RPMI7951 (cell line): ENCODE results near the gene TSPEAR. TPM values are rescaled to one million over a fixed set of nuclear protein-coding genes. Genes with fewer than 3 reads are reported as not detected.
"Not testable (repeated sequence)": the region's sequence is repeated elsewhere in the genome, so short reads cannot be mapped to it uniquely, and the experiment has no call there.

Source experiments
- DNase-seq: peaks from one replicate; pipeline ENCODE4 v3.0.0-alpha.2; 2012; ENCODE audit warnings: low read depth
- total RNA-seq: library from RNA; depleted of rRNA; stranded (reverse); fragments of >200 nt; shearing (Covaris generic); gene quantifications from 2 replicates; pipeline ENCODE4 v1.2.3, GENCODE V29; 2014

TSPEAR gene
- total RNA-seq, 1 experiment from 2014 or later = not detected

DNA sequence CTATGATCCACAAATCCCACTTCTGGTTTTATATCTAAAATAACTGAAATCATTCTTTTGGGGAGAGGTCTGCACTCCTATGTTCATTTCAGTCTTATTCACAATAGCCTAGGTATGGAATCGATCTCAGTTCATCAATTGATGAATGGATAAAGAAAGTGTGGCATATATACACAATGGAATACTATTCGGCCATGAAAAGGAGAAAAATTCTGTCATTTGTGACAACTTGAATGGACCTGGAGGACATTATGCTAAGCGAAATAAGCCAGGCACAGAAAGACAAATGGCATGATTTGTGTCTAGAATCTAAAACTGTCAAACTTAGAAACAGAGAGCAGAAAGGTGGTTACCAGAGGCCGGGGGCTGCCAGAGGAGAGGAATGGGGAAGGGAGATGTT is 104.9 kb downstream of the TSPEAR start:
- DNase-seq = no peak

- DNase-seq = no peak
Measured at GRCh38 chr21:44603911-44604310, 107.5 kb downstream of the TSPEAR start.

- no peak for DNase-seq
Measured at GRCh38 chr21:44603109-44603875, 108.1 kb downstream of the TSPEAR start.

DNA sequence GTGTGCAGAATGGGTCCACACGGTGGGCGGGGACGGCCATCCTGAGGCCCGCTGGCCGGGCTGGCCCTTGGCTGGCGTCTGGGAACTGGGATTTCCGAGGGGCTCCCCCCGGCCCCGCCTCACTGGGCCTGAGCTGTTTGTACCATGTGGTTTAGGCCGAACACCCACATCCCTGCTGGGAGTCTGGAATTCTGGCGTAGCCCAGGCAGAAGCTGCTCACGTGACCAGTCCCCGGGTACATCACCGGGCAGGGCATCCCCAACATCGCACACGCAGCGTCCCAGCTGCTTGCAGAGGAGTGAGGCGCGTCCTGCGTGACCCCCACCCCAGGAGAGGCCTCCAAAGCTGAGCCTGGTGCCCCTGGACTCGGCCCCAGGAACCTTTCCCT is 108.9 kb downstream of the TSPEAR start:
- no peak for DNase-seq

- DNase-seq = no peak
Measured at GRCh38 chr21:44601596-44602462, 109.5 kb downstream of the TSPEAR start.

GRCh38 chr21:44601091-44601490 is 110.3 kb downstream of the TSPEAR start:
- DNase-seq = not testable (repeated sequence)

DNA sequence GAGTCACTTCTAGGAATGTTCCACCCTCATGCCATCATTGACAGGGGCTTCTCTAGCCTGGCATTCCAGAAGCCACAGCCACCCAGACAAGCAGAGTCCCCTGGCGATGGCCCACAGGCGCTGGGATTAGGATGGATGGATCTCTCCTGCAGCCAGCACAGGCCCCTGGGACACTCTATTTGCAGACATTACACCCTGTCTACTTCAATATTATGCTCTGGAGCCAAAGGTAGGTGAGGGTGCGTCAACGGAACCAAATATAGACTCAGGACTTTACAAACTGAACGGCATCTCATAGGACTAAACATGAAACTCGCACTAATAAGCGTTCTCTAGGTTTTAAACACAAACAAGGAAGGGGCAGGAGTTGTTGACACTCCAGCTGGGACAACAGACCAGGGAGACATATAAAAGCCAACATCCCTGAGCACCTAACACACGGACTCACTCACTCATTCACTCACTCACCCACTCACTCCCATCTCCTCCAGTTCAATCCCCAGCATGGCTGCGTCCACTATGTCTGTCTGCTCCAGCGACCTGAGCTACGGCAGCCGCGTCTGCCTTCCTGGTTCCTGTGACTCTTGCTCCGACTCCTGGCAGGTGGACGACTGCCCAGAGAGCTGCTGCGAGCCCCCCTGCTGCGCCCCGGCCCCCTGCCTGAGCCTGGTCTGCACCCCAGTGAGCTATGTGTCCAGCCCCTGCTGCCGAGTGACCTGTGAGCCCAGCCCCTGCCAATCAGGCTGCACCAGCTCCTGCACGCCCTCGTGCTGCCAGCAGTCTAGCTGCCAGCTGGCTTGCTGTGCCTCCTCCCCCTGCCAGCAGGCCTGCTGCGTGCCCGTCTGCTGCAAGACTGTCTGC is 111.0 kb downstream of the TSPEAR start, which contains the start of gene KRTAP10-7:
TSS of gene KRTAP10-7 (plus strand) at position 480 of the 861 bp plus-strand sequence. CDS start at position 505, 25 bp downstream.
- DNase-seq = not testable (repeated sequence)

GRCh38 chr21:44599264-44600029 is 111.9 kb downstream of the TSPEAR start:
- DNase-seq = no peak

DNA sequence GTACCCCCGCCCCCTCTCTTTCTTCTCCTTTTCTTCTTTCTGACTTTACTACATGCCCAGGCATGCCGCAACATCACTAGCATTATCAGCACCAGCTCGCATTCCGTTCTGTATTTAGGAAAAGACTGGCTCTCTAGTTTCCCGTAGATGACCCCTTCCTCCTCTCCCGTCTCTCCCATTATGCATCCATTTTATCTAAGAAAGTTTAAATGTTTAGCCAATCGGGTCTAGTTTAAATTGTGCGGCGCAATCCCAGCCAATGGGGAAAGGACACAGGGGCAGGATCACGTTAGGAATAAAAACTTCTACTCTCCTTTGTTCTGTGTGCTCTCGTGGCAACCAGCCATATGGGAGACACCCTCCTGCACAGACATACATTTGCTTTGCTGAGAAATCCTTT is 113.3 kb downstream of the TSPEAR start:
- no peak for DNase-seq

DNA sequence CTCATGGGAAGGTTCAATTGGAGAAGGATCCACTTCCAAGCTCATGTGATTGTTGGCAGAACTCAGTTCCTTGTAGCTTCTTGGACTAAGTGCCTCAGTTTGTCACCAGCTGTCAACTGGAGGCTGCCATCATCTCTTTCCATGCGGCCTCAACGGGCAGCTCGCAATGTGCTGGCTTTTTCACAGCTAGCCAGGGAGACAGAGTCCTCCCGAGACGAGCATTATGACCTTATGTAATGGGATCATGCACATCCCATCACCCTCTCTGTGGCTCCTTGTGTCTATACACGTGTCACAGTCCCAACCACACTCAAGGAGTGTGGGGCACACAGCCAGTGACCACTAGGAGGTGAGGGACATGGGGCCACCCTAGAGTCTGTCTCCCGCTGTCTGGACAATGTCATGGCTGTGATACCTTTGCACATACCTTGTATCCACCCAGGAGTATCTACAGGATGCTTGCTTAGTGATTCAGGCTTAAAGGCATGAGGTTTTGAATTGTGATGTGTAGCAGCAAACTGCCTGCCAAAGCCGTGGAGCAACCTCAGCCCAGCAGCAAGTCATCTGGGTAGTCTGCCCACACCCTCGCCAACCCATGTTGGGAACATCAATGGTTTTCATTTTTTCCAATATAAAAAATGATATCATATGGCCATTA is 115.2 kb downstream of the TSPEAR start:
- no peak for DNase-seq

GRCh38 chr21:44595524-44595923 is 115.8 kb downstream of the TSPEAR start:
- DNase-seq = no peak

DNA sequence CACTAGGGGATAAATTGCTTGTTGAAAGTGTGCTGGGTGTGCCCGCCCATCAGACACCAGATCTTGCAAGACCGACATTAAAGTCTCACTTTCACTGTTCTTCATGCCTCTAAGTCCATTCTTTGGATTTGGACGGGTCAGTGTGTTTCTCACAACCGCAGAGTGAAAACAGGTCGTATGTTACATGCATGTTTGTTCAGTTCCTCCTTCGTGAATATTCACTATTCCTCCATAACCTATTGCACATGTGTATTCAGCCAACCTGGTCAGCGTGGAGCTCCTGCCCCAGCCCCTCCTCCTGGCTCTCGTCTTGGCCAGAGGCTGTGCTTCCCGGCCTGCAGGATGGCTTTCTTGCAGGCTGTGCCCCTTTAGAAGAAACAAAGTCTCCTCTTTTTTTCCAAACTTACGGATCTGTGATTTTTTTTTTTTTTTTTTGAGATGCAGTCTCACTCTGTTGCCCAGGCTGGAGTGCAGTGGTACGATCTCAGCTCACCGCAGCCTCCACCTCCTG is 116.9 kb downstream of the TSPEAR start:
- no peak for DNase-seq

DNA sequence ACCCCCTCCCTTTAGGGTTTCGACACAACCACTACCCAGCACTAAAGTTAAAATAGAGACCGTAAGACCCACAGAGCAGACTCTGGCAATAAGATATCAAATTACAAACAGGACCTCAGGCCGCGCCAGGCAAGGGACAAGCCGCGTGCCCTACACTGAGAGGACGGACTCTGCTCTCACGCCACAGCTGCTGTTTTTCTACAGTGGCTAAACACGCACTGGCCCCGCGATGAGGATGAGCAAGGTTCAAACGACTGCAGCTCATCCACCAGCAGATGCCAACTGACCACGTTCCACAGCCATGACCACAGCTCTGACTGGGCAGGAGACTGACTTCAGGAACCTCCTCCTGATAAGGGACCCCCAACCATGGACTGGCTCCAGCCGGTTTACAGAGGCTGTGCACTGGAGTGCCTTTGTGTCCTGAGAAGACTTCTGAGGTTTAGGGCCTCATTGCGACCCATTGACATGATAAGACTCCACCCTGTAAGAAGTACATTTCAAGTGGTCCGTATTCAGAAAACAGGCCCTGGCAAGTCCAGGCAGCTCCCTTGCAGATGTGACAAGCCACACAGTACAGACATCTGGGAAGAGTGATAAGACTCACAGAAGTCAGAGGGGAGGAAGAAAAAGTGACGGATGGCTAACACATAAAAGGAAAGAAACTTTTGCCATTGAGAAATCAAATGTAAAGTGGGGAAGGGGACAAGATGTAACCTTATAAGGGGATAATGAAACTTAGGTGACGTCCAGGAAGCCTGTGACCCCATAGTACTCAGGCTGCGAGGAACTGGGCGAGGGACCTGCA is 117.6 kb downstream of the TSPEAR start:
- DNase-seq = peak; percentile 24

- DNase-seq = no peak
Measured at GRCh38 chr21:44592446-44593311, 118.7 kb downstream of the TSPEAR start, which contains the start of gene KRTAP10-6. Gene KRTAP10-6, minus strand, starts transcription at chr21:44592505. Its CDS starts 21 bp downstream, at chr21:44592484.

DNA sequence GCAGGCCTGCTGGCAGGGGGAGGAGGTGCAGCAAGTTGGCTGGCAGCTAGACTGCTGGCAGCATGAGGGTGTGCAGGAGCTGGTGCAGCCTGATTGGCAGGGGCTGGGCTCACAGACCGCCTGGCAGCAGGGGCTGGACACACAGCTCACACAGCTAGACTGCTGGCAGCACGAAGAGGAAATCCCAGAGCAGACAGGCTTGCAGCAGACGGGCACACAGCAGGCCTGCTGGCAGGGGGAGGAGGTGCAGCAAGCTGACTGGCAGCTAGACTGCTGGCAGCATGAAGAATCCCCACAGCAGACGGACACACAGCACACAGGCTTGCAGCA is 119.6 kb downstream of the TSPEAR start:
- DNase-seq = not testable (repeated sequence)

DNA sequence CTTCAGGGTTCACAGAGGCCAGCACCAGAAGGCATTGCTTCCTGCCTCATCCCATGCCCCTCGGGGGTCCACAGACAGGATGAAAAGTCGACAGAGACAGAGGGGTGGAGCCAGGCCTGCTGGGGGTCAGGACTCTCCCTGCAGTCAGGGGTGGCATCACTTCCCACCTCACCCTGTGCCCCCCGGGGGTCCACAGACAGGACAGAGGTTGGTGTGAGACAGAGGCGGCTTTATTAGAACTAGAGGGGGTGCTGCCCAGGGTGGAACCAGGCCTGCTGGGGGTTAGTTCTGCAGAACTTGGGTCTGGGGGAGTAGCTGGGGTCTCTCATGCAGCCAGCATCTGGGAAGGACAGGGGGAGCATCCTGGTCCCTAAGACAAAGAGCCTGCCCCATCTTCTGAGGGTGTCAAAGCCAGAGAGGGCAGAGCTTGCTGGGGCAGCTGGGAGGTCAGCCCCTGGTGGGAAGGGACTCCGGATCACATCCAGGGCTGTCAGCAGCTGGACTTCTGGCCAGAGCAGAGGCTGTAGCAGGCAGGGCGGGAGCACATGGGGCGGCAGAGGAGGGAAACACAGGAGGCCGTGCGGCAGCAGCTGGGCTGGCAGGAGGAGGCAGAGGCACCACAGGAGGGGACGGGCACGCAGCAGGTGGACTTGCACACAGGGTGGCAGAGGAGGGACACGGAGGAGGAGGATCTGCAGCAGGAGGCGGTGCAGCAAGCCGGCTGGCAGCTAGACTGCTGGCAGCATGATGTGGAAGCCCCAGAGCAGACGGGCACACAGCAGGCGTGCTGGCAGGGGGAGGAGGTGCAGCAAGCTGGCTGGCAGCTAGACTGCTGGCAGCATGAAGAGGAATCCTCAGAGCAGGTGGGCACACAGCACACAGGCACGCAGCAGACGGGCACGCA is 120.2 kb downstream of the TSPEAR start:
- not testable (repeated sequence) for DNase-seq

DNA sequence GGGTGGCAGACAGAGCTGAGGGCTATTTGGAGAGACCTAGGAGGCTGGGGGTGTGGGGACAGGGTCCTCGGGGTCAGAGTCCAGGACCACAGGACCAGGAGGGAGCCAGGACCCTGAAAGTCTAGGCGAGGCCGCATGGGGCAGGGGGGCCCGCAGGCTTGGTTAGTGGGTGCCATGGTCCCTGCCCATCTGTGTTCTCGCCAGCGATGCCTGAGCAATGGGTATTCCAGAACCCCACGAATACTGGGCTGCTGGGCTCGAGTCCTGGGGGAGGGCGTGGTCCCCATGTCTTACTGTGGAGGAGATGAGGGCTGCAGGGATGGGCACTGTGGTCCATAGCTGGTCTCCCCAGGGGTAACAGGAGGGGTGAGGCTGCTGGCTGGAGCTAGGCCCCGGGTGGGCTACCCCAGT is 121.1 kb downstream of the TSPEAR start:
- no peak for DNase-seq
